Mesothelial cell of epicardium (in vitro differentiated cells): ENCODE data around the gene SNCA. TPM values are rescaled to one million over a fixed set of nuclear protein-coding genes. Genes with fewer than 3 reads are reported as not detected.

Experiments used
- DNase-seq, 2 experiments: peaks; one replicate each; pipeline ENCODE4 v3.0.0; 2021; ENCODE audit warnings: low spot score in 2 of 2; ENCODE audit not compliant: unreplicated experiment in 2 of 2
- H3K27ac Mint-ChIP-seq: 2 replicates; pipeline ENCODE4 v1.8.0; 2021; ENCODE audit warnings: mixed read lengths
- H3K27me3 Mint-ChIP-seq: 2 replicates; pipeline ENCODE4 v1.8.0; 2021; ENCODE audit warnings: low read depth, mixed read lengths
- H3K36me3 Mint-ChIP-seq: 2 replicates; pipeline ENCODE4 v1.8.0; 2021; ENCODE audit warnings: mixed read lengths
- H3K4me1 Mint-ChIP-seq: 2 replicates; pipeline ENCODE4 v1.8.0; 2021; ENCODE audit warnings: mixed read lengths
- H3K4me3 Mint-ChIP-seq: 2 replicates; pipeline ENCODE4 v1.8.0; 2021; ENCODE audit warnings: mild to moderate bottlenecking, moderate library complexity, mixed read lengths
- H3K9me3 Mint-ChIP-seq: 2 replicates; pipeline ENCODE4 v1.8.0; 2021; ENCODE audit warnings: mixed read lengths
- total RNA-seq: library from RNA; stranded (reverse); gene quantifications from 3 replicates; pipeline ENCODE4 v1.2.1, GENCODE V29; 2021
- TF ChIP-seq, protein P1 (sequence below): fragments of 200-600 bp; sonication (generic); IDR thresholded peaks from one replicate; pipeline ENCODE4 v1.5.0; 2021; ENCODE audit warnings: antibody characterized with exemption; ENCODE audit not compliant: unreplicated experiment

SNCA gene
- total RNA-seq, 1 donor from 2014 or later = 14.8 TPM

DNA sequence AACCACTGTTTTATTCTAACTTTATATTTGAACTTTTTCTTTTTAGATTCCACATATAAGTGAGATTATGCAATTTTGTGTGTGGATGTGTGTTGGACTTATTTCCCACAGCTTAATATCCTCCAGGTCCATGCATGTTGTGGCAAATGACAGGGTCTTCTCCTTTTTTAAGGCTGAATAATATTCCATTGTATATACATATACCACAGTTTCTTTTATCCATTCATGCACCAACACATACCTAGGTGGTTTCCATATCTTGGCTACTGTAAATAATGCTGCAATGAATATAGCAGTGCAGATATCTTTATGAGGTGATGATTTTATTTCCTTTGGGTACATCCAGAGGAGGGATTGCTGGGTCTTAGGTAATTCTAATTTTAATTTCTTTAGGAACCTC lies 69.0 kb downstream of the SNCA start:
- Mint-ChIP-seq H3K4me3 (no peak overlapping the region), H3K27me3 (no peaks in the 10 kb centered on the region)
- DNase-seq = no peak

DNA sequence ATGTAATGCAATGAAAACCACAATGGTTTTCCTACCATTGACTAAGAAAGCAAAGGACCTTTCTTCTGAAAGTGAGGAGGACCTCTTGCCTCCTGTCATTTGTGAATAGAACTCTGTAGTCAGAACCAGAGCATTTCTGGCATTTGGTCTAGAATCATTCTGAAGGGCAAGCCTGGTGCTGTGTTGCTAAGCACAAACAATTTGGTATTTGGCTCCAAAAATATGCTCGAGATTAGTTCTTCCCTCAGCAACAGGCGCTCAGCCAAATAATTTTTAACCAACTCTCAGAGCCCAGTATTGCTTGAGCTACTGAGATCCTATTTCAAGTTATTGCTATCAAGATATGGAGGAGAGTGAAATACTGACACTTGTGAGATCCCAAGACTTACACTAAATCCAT lies 71.0 kb downstream of the SNCA start:
- H3K4me3 Mint-ChIP-seq = no peak overlapping the region
- TF ChIP-seq, protein P1, sequence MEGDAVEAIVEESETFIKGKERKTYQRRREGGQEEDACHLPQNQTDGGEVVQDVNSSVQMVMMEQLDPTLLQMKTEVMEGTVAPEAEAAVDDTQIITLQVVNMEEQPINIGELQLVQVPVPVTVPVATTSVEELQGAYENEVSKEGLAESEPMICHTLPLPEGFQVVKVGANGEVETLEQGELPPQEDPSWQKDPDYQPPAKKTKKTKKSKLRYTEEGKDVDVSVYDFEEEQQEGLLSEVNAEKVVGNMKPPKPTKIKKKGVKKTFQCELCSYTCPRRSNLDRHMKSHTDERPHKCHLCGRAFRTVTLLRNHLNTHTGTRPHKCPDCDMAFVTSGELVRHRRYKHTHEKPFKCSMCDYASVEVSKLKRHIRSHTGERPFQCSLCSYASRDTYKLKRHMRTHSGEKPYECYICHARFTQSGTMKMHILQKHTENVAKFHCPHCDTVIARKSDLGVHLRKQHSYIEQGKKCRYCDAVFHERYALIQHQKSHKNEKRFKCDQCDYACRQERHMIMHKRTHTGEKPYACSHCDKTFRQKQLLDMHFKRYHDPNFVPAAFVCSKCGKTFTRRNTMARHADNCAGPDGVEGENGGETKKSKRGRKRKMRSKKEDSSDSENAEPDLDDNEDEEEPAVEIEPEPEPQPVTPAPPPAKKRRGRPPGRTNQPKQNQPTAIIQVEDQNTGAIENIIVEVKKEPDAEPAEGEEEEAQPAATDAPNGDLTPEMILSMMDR = no peak
- peaks cover 43% of the 10 kb centered on the region for H3K4me1 Mint-ChIP-seq
- DNase-seq = no peak
- peak overlapping the region; percentile 88 for H3K27ac Mint-ChIP-seq
- H3K9me3 Mint-ChIP-seq = peaks cover 5% of the 10 kb centered on the region
- H3K27me3 Mint-ChIP-seq = no peaks in the 10 kb centered on the region
- H3K36me3 Mint-ChIP-seq = no peaks in the 10 kb centered on the region

More for the DNA sequence above, 69.0 kb downstream of the SNCA start:
- Mint-ChIP-seq H3K27ac (no peak overlapping the region), H3K36me3 (no peaks in the 10 kb centered on the region), H3K4me1 (peaks cover 25% of the 10 kb centered on the region), H3K9me3 (peaks cover 5% of the 10 kb centered on the region)
- TF ChIP-seq, protein P1 = no peak

DNA sequence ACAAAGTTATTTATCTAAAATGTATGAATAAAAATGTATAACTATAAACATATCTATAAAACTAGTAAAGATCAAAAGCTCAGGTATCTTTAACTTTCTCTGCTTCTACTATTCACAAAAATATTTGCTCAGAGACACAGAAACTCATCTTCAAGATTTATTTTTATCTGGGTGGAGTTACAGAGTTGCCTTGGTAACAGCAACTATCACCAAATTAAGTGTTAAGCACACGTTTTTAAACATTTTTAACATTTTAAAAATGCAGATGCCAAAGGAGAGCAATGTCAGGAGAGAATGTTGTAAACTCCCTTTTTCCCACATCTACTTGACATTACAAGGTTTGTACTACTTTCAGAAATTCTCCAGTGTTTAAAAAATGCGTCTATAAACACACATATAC lies 71.4 kb downstream of the SNCA start:
- Mint-ChIP-seq H3K36me3 (no peaks in the 10 kb centered on the region), H3K4me3 (no peak overlapping the region), H3K4me1 (peaks cover 44% of the 10 kb centered on the region), H3K27me3 (no peaks in the 10 kb centered on the region), H3K9me3 (peaks cover 5% of the 10 kb centered on the region), H3K27ac (peak overlapping the region; percentile 88)
- no peak for DNase-seq
- TF ChIP-seq, protein P1 = no peak

DNA sequence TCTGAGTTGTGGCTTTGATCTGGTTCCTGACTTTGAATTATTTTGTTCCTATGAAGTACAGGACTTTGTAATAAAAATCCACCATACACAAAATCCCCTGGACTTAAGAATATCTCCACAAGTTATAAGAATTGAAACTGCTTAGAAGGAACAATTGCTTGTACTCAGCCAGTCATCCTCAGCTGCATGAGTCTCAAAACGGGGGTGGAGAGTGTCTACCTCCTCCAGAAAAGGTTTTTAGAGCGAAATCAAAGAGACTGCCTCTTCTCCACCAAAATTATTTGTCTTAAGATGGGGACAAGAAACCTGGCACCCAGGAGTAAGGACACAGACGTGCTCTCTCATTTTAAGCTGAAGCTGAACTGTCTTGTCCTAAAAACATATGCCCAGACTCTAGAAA lies 74.7 kb downstream of the SNCA start:
- H3K27me3 Mint-ChIP-seq = no peaks in the 10 kb centered on the region
- H3K4me3 Mint-ChIP-seq = no peak overlapping the region
- no peaks in the 10 kb centered on the region for H3K36me3 Mint-ChIP-seq
- no peak for DNase-seq
- peaks cover 61% of the 10 kb centered on the region for H3K4me1 Mint-ChIP-seq
- H3K9me3 Mint-ChIP-seq = no peaks in the 10 kb centered on the region
- H3K27ac Mint-ChIP-seq = no peak overlapping the region
- TF ChIP-seq, protein P1 = no peak

DNA sequence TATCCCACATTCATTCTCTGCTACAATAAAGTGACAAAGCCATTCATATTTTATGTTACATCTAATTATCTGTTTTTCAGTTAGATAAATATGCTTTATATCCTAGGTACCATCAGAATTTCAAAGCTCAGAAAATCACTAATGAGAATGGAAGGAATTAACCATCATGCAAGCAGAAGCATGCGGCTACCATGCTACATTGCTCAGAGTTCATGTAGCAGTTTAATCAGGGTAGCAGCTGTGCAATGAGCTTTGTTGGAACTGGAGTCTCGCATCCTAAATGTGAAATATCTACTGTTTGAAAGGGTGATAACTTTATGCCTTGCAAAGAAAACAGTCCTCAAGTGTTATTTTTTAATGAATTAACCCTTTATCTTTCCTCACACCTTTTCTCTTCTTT lies 77.5 kb downstream of the SNCA start:
- Mint-ChIP-seq H3K27ac (no peak overlapping the region), H3K9me3 (no peaks in the 10 kb centered on the region), H3K4me1 (peaks cover 60% of the 10 kb centered on the region), H3K36me3 (no peaks in the 10 kb centered on the region), H3K27me3 (no peaks in the 10 kb centered on the region), H3K4me3 (no peak overlapping the region)
- no peak for DNase-seq
- TF ChIP-seq, protein P1 = no peak

DNA sequence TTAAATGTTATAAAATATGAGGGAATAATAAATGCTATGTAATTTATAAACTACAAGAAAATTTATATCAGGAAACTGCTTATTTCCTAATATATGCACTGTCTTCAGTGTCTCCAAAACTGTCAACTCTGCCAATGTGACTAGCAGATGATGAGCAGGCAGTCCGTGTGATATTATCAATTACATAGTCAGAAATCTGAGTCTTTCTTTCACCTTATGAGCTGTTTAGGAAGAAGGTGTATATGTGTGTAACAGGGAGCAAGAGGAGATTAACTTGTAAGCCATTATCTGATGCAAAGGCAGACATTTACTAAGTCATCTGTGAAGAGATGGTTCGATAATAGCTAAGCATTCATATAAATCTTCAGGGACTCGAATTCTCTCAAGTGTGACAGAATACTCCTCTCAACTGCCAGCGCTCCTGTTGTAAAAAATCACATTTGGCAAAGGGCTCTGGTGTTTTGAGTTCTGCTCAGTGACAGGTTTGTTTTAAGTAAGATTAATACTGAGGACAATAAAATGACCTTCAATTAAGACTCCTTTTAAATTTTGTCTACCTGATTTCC lies 79.7 kb downstream of the SNCA start:
- Mint-ChIP-seq H3K27ac (peak overlapping the region; percentile 4), H3K4me1 (peaks cover 59% of the 10 kb centered on the region), H3K9me3 (no peaks in the 10 kb centered on the region), H3K27me3 (no peaks in the 10 kb centered on the region), H3K4me3 (no peak overlapping the region), H3K36me3 (no peaks in the 10 kb centered on the region)
- TF ChIP-seq, protein P1 = no peak
- no peak for DNase-seq
